ENCODE measurements around the gene ZBTB20. TPM values are rescaled to one million over a fixed set of nuclear protein-coding genes. Genes with fewer than 3 reads are reported as not detected.
A peak's percentile ranks its signal among the peaks of the same experiment; 100 is the strongest.
"Not testable (repeated sequence)": the region's sequence is repeated elsewhere in the genome, so short reads cannot be mapped to it uniquely, and the experiment has no call there.

Gene ZBTB20
- total RNA-seq, 1 experiment from 2014 or later = 0.10 TPM

GRCh38 chr3:114823061-114823460, 324.0 kb downstream of the ZBTB20 start:
- peak; percentile 66 for DNase-seq (ENCODE audit: low spot score)
- in situ Hi-C loops (cut with HindIII; ENCODE audit: low sequenced_read_pairs) = no loop called here

DNA sequence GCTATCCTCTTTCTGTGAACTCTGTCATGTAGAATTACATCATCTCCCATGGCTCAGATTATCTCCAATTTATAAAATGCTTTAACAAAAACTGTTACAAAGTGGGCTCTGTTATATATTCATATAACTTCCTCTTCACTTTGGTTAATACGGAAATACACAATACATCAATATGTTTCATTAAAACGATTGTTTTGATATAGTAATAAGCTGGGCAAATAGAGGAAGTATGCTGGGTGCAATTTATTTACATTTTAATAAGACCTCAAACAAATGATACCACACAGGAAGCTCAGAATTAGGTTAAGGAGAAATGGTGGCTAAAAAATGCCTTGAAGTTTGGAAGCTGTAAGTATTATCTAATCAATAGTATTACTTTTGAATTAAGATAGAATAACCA, 331.0 kb downstream of the ZBTB20 start:
- in situ Hi-C loops (cut with HindIII; ENCODE audit: low sequenced_read_pairs) = no loop called here

DNA sequence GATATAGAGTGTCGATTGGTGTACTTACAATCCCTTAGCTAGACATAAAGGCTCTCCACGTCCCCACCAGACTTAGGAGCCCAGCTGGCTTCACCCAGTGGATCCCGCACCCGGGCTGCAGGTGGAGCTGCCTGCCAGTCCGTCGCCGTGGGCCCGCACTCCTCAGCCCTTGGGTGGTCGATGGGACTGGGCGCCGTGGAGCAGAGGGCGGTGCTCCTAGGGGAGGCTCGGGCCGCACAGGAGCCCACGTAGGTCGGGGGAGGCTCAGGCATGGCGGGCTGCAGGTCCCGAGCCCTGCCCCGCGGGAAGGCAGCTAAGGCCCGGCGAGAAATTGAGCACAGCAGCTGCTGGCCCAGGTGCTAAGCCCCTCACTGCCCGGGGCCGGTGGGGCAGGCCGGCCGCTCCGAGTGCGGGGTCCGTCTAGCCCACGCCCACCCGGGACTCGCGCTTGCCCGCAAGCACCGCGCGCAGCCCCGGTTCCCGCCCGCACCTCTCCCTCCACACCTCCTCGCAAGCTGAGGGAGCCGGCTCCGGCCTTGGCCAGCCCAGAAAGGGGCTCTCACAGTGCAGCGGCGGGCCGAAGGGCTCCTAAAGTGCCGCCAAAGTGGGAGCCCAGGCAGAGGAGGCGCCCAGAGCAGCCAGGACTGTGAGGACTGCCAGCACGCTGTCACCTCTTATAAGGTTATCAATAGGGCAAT, 334.4 kb downstream of the ZBTB20 start:
- DNase-seq (ENCODE audit: low spot score); in situ Hi-C loops (cut with HindIII; ENCODE audit: low sequenced_read_pairs): not testable (repeated sequence)

More for the DNA sequence above, 331.0 kb downstream of the ZBTB20 start:
- DNase-seq (ENCODE audit: low spot score) = no peak

- DNase-seq (ENCODE audit: low spot score) = no peak
- in situ Hi-C loops (cut with HindIII; ENCODE audit: low sequenced_read_pairs) = no loop called here
Measured at GRCh38 chr3:114809668-114810413, 337.2 kb downstream of the ZBTB20 start.

DNA sequence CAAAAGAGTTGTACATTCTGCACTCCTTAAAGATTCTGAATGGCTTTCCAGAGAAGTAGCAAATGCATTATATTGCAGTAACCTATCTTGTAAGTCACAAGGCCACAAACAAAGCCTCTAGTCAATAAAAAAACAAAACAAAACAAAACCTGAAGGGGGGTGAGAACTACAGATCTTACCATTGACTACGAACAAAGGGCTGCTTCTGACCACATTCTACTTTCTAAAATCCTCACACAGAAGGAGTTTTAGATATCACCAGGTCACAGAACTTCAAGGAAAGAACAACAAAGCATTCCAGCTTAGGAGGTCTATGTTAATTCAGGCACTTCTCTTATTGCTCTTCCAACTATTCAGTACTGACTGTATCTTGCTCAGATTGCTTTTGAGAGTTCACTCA, 343.0 kb downstream of the ZBTB20 start:
- in situ Hi-C loops (cut with HindIII; ENCODE audit: low sequenced_read_pairs) = no loop called here
- no peak for DNase-seq (ENCODE audit: low spot score)

DNA sequence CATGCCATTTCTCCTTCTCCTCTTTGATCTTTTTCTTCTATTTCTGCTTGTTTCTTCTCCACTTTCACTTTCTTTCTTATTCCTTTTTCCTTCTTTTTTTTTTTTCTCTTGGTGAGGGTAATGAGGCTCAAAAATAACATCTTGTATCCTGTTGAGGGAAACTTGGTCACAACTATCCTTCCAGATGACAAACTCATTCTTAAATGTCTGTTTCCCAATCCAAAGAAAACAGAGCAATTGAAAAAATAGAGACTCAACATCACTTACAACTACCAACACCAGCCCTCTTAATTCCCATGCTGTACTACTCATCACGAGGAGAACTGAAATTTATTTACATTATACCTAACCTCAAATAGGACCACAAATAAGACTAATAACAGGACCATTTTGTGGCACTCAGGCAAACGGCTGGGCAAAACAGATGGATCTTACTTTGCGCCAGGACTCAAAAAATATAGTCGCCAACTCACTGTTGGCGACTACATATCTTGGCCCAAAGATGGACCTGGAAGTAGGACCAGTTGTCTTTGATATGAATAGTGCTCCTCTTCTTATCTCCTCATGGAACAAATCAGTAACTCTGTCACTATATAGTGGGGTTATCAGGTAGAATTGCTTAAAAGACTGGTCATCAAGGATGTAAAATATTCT, 343.9 kb downstream of the ZBTB20 start:
- in situ Hi-C loops (cut with HindIII; ENCODE audit: low sequenced_read_pairs) = no loop called here
- DNase-seq (ENCODE audit: low spot score) = peak; percentile 80

GRCh38 chr3:114800272-114801031, 346.6 kb downstream of the ZBTB20 start:
- in situ Hi-C loops (cut with HindIII; ENCODE audit: low sequenced_read_pairs) = no loop called here
- DNase-seq (ENCODE audit: low spot score) = no peak

DNA sequence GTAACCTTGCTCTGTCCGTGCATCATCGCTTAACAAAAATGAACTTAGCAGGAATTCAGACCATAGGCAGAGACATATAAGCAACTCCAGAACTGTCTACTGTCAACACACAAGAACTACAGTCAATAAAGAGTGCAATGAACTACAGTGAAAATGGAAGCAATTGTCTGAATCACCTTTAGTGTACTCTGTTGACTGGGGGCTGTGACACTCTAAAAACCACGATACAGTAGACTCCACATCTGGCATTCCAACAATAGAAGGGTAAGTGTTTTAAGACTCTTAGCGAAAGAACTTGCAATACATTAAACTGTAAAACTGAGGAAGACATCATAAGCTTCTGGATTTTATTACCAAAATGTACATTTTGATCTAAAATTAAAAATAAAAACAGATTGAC, 347.3 kb downstream of the ZBTB20 start:
- in situ Hi-C loops (cut with HindIII; ENCODE audit: low sequenced_read_pairs) = no loop called here
- no peak for DNase-seq (ENCODE audit: low spot score)

DNA sequence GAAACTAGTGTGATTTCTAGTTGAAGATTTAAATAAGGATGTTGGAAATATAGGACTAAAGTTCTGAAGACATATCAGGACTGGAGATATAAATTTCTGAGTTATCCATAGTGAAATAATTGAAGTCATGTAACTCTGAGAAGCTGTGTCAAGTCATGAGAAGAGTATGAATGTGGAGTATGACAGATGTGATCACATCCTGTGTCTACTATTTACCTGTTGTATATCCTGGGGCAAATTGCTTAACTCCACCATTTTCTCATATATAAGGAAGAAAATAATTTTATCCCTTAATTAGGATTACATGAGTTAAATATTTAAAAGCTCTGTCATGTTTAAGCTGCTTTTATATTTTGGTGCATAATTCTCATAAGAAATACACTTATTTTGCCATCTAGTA, 350.3 kb downstream of the ZBTB20 start:
- in situ Hi-C loops (cut with HindIII; ENCODE audit: low sequenced_read_pairs) = no loop called here
- DNase-seq (ENCODE audit: low spot score) = no peak

GRCh38 chr3:114794894-114795630, 352.0 kb downstream of the ZBTB20 start:
- no peak for DNase-seq (ENCODE audit: low spot score)
- in situ Hi-C loops (cut with HindIII; ENCODE audit: low sequenced_read_pairs) = no loop called here

DNA sequence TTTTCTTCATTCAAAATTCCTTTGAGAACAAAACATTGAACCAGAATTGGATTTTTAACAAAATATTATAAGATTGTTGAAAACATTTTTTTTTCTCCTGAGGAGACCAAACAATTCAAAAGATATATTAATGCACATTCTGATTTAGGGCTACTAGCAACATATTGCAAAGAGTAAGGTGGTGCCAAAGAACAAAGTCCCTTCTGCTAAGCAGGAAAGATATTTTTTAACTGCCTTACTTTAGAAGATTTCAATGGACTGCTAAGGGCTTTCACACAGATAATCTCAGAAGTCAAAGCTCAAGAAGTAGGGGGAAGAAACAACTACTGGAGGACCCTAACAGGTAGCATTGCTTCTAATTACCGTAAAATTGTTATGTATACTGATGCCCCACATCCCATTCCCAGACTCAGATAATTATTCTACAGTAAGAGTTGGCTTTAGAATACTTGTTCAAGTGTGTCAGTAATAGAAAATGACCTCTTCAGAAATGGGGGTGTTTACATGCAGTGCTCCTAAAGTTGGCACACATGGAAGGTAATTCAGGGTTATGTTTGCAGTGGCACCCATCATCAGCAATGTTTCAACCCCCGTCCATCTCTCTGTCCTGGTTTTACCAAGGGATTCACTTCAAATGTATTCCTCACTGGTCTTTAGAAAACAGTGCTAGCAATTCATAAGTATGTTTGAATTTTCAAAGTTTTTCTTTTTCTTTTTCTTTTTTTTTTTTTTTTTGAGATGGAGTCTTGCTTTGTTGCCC, 354.7 kb downstream of the ZBTB20 start:
- in situ Hi-C loops (cut with HindIII; ENCODE audit: low sequenced_read_pairs) = no loop called here
- no peak for DNase-seq (ENCODE audit: low spot score)

DNA sequence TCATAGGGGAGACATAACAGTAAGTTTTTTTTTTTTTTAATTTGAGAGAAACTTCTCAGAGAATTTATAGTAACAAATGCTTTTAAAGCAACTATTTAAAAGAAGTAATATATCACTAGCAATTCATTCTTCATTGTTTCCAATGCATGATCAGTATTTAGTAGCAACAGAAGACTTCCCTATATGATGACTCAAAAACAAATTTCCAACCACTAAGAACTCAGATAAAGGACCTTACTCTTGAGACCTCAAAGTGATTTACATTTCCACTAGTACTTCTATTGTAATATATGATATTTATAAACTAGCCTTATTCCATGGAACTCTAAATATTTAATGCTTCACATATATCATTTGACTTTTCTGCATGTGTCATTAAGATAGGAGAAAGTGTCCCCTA, 356.3 kb downstream of the ZBTB20 start:
- in situ Hi-C loops (cut with HindIII; ENCODE audit: low sequenced_read_pairs) = no loop called here

GRCh38 chr3:114789803-114790202, 357.3 kb downstream of the ZBTB20 start:
- no peak for DNase-seq (ENCODE audit: low spot score)
- in situ Hi-C loops (cut with HindIII; ENCODE audit: low sequenced_read_pairs) = no loop called here

More for the DNA sequence above, 356.3 kb downstream of the ZBTB20 start:
- DNase-seq (ENCODE audit: low spot score) = no peak

DNA sequence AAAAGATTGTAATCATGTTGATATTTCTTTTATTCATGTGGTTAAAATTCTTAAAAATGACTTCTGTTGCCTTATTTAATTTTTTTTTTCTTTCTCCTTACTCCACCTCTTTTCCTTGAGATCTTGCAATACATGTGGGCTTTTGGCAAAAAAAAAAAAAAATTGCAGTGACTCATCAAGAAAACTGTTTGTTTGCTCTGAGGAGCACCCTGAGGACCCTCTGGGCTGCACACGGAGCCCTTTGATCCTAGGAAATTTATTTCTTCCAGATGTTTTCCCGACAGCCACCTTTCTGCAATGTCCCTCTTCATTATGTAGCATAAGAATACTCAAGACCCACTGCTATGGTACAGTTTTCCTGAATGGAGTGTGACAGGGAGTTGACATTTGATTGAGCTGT, 371.7 kb downstream of the ZBTB20 start:
- in situ Hi-C loops (cut with HindIII; ENCODE audit: low sequenced_read_pairs) = no loop called here
- DNase-seq (ENCODE audit: low spot score) = no peak

DNA sequence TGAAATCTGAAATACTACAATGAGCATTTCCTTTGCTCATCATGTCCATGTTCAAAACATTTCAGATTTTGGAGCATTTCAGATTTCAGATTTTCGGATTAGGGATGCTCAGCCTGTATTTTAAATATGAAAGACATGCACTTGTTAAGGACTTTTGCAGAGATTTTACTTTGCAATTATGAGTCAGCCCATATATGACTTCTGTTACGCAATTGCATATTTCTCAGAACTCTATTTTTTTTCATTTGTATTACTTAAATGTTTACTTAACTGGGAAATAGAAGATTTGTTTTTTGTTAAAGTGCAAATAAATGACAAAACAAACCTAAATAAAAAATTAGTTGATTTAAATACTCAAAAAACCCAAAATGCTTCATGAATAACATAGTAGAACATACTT, 376.2 kb downstream of the ZBTB20 start:
- DNase-seq (ENCODE audit: low spot score) = no peak
- in situ Hi-C loops (cut with HindIII; ENCODE audit: low sequenced_read_pairs) = no loop called here

GRCh38 chr3:114764056-114764492, 383.0 kb downstream of the ZBTB20 start:
- DNase-seq (ENCODE audit: low spot score) = no peak
- in situ Hi-C loops (cut with HindIII; ENCODE audit: low sequenced_read_pairs) = no loop called here

DNA sequence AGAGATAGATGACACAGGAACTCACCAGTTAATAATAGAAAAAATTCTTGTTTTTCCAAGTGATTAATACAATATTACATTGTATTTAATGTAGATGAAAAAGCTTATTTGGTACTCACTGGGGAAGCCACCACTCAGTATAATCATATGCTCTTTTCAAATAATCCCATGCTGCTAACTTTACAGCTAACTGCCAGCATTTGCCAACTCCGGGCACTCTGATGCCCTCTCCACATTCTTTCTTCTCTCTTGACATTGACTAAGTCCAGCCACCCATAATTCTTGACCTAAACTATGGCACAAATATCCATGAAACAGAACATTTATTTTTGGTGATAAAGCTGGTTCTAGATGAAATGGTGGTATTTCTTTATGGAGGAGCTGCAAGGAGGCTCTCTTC, 384.9 kb downstream of the ZBTB20 start:
- in situ Hi-C loops (cut with HindIII; ENCODE audit: low sequenced_read_pairs) = no loop called here
- no peak for DNase-seq (ENCODE audit: low spot score)

DNA sequence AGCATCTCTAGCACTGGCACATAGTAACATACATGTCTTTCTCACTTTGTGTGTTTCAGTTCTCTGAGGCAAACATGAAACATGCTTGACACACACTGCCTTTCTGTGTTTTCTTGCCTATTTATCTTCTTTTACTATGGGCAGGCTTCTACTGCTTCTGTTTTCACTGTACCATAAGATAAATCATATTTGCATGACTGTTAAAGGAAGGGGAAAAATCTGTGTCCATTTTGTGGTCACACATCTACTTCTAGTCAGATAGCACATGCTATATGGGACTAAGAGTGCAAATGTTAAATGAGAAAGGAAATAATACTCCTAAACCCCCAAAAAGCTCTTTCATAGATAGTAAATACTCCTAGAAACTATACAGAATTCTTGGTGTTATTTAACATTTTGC, 386.4 kb downstream of the ZBTB20 start:
- in situ Hi-C loops (cut with HindIII; ENCODE audit: low sequenced_read_pairs) = no loop called here
- no peak for DNase-seq (ENCODE audit: low spot score)

All from G401 (cell line).